Kidney tubule cell (primary cell): Measurements from ENCODE around the gene CTIF.
"Not testable (repeated sequence)": the region's sequence is repeated elsewhere in the genome, so short reads cannot be mapped to it uniquely, and the experiment has no call there.

Experiments used
- DNase-seq: peaks from one replicate; pipeline ENCODE4 v3.0.0-alpha.2; 2018; ENCODE audit warnings: low spot score

CTIF gene

DNA sequence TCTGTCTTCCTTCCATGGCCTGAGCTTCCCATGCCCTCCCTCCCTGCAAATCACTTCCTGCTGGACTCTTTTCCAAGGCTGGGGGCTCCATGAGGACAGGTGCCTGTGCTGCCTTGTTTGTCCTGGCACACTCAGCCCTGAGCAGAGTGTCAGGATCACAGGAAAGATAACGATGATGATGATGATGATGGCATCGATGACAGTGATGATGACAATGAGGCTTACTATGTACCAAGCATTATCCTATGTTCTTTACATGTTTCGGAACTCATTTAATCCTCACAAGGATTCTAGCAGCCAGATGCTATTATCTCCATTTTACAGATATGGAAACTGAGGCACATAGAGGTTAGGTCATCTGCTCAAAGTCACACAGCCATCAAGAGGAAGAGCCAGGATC, 170.0 kb downstream of the CTIF start:
- DNase-seq, result no peak

DNA sequence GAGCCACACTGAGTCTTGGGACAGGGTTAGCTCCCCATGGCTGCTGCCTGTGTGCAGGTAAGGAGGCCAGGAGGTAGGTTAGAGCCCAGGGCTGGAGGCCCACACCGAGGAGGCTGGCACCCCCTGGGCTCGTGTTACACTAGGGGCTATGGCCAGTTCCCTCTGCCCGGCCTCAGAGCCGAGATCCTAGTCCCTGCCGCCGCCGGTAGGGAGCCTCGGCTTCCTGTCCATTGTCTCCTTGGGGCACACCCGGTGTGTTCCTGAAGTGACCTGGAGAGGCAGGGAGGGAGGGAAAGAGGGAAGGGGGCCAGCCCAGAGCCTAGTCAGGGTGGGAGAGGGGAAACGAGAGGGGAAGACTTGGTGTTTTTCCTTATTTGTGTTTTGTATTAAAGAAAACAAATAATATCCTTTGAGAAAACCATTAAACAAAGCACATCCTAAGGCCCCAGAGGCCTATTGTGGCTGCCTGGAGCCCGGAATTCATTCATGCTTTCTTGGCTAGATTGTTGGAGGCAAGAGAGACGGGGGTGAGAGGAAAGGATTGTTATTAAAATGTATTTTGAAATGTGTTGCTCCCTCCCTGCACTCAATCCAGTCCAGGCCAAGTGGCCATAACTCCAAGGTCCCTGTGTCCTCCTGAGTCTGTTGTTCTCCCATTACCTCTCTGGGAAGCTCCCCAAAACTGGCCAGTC, 170.7 kb downstream of the CTIF start:
- no peak for DNase-seq

DNA sequence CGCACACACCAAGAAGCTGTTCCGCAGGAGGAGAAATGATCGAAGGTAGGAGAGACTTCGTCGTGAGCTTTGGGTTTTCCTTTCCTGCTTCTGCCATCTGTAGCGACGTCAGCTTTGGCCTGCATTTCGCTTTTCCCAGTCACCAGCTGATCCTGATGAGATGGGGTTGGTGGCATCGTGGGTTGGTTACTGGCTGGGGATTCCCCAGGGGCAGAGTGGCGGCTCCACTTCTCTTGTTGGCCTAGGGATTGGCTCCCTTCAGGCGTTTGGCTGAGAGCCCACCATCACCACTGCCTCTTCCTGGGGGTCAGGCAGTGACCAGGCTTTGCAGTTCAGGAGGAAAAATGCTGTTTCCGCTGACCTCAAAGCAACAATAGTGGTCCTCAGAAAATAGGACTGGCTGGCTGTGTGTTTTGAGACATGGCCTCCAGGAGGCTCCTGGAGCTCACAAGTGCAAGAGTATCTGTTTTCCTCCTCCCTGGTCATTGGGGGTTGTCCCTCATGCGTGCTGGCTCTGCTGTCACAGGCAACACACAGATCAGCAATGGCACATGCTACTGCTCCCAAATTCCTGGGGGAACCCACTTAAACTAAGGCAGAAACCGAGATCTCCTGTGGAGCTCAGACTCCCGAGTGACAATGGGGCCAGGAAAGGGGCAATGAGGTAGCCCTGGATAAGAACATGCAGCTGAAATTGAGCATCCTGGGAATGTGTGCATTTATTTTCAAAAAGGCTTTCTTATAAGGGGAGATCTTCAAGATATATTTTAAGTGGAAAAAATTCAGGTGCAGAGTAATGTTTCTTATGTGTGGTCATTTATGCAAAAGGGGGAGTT, 173.0 kb downstream of the CTIF start:
- peak; percentile 39 for DNase-seq

DNA sequence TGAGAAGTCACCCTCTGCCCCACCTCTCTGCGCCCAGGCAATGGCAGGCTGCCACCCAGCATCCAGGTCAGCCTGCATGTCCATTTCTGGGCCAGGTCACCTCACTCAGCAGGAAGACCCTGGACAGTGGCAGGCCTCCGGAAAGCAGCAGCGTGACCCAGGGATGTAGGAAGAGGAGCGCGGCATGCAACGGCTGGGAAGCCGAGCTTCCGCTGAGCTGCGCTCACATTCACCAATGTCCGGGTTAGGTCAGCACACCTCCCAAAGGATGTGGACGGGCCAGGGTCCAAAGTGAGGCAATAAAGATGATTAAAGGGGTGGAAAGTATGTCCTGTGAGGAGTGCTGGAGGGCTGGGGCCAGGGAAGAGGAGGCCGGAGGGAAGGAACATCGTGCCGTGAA, 174.5 kb downstream of the CTIF start:
- DNase-seq, result no peak

DNA sequence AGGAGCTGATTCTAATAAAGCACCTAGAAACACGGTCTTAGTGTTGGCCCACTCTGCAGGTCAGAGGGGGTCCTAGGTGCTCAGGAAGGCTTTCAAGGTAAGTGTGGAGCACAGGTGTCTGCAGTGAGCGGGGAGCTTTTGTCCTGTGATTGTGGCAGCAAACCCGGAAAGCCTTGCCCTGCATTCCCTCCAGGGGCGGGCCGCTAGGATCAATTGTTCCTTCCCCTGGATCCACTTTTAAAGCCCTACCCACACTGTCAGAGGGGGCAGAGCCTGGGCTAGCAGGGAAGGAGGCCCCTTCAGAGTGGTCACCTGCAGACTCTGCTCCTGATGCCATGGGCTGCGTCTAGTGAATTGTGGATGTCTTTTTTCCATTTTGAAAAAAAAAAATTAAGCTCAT, 176.0 kb downstream of the CTIF start:
- no peak for DNase-seq

DNA sequence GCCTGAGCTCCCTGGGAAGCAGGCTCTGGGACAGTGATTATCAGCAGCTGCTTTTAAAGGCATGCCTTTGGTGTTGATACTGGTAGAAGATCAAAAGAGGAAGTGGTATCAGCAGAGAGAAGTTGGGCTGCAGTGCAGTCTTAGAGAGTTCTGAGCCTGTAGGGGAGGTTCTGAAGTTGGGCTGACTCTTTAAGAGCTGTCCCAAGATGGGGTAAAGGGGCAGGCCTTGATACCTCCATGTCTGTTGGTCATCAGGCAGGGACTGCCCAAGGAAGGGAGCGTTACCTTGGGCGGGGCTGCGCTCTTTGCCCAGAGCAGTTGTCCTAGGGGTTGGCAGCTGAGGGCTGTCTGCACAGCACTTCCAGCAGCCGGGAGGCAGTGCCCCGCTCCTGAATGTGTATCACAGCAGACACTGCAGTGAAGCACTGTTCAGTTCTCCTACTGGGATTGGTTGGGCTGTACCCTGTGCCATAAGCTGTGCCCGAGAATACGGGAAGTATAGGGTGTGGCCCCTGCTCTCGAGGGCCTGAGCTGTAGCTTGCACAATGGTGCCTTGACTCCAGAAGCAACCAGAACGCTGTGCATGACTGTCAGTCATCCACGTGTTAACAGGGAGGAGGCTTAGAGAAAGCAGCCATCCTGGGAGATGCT, 177.0 kb downstream of the CTIF start:
- DNase-seq, result no peak

DNA sequence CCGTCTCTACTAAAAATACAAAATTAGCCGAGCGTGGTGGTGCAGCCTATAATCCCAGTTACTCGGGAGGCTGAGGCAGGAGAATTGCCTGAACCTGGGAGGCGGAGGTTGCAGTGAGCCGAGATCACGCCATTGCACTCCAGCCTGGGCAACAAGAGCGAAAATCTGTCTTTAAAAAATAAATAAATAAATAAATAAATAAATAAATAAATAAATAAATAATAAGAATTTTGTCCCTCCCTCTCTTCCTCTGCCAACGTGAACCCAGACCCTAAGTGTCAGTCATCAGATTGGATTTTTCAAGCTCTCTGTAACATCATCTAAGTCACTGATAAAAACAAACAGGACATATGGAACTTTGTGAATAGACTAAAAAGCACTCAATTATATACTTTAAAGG, 178.4 kb downstream of the CTIF start:
- not testable (repeated sequence) for DNase-seq

DNA sequence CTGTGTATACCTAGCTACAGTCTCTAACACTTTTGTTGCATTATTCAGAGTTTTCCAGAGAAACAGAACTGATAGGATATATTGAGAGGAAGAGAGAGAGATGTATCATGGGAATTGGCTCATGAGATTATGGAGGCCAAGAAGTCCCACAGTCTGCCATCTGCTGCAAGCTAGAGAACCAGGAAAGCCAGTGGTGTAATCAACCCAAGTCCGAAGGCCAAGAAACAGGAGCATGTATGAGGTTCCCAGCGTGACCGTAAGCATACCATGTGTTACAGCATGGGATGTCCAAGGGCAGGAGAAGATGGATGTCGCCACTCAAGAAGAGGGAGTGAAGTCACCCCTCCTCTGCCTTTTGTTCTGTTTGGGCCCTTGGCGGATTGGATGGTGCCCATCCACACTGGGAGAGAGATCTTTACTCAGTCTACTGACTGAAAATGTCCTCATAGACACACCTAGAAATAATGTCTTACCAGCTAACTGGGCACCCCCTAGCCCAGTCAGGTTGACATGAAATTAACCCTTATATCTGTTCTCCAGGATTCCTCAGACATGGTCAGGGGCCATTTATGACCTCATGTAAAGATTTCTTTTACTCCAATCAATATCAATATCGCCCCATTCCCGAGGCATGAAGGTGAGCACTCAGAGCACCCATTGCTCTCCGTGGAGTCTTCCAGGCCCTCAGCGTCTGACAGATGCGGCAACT, 179.6 kb downstream of the CTIF start:
- DNase-seq, result no peak

DNA sequence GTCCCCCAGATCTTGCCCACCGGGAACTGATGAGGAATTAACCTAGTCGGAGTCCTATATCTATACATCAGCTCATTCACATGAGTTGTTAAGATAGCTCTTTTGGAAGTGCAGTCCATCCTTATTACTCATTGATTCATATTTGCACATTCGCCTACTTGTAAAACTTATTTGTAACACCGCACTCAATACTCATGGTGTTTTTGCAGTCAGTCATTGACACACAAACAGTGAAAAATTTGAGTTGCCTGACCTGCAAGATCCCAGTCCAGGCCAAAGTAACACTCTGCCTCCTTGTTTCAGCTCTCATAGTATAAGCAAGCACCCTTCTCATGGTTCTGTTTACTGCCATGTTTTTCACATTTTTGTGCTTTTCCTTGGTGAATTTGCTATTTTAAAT, 180.6 kb downstream of the CTIF start:
- DNase-seq, result no peak

DNA sequence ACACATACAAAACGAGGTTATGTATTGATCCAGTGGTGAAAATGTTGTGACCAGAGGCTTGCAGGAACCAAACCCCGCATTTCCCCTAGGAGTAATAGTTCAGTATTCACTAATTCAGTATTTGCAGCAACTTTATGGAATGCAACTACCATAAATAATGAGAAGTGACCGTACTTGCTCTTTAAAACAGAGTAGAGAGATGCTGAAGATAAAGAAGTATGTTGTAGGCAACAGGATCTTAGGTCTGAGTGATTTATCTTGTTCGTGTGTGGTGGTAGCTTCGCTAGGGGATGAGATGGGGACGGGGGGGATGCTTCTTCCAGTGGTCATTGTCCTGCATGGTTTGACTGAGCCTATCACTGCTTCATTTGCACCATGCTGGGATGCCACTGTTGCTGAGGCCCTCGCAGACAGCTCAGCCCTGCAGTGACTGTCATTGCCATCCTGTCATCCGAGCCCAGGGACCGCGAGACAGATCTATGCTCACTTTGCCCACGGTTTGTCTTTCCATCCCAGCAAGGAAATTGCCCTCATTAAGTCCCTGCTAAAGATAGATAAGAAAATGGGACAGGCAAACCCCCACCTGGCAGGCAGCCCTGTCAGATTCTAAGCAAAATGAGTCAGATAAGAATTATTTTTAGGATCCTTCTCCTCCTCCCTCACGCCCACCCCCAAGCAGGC, 181.3 kb downstream of the CTIF start:
- no peak for DNase-seq

DNA sequence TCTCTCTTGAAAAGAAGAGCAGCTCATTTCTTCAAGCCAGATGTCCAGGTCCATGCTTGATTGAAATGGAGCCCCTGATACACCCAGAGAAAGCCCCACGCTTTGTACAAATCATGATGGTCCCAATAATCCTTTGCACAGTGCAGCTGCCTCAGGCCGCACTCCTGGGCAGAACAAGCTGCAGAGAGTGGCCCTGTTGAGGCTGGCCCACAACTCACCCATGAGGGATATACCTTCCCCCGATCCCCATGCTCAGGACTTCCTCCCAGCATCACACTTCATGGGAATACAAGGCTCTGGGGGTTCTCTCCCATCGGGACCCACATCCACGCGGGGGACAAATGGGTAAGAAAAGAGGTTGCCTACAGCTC, 181.8 kb downstream of the CTIF start:
- DNase-seq, result no peak

DNA sequence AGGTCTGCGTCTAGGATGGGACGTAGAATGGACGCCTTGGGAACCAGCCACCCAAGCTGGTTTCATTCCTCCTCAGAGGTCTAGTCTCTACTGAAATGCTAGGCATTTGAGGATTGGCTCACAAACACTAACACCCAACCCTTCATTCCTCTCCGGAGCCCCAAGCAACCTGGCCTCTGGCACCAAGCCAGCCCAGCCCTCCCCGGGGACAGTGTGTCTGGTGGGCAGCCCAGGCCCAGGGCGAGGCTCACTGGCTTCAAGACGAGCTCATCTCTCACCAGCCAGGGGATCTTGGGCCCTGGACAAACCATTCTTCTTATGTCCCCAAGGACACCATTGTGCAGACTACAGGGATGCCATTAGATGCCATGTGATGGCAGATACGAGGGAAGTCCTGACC, 182.5 kb downstream of the CTIF start:
- no peak for DNase-seq

DNA sequence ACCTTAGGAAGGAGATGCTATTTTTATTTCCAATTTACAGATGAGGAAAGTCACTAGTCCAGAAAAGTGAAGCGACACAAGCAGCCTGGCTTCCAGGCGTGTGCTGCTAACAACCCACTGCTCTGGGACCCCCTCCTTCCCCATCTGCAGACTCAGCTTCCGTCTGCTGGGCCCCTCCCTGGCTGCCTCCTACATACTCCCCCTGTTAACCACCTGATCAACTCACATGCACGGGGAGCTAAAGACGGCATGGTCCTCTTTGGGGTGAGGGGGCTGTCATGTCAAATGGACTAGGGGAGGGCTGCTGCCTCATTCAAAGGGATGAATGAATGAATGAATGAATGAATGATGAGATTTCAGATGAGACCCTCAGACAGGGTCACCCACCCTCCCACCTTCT, 184.2 kb downstream of the CTIF start:
- DNase-seq, result no peak

DNA sequence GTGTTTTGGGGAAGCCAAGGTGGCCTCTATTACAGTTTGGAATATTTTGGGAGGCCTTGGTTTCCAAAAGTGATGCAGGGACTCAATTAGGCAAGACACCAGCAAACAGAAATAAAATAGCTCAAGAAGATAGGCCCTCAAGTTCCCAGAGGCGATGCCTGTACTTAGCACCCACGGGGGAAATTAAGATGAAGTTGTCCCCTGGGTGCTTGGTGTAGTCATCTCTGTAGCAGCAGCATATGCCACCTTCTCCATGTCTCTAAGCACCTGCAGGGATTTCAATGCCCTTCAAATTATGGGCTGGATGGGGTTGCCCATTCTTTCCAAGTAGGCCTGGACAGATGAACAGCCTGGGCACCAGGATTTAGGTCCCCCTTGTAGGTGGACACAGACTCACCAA, 185.0 kb downstream of the CTIF start:
- no peak for DNase-seq

DNA sequence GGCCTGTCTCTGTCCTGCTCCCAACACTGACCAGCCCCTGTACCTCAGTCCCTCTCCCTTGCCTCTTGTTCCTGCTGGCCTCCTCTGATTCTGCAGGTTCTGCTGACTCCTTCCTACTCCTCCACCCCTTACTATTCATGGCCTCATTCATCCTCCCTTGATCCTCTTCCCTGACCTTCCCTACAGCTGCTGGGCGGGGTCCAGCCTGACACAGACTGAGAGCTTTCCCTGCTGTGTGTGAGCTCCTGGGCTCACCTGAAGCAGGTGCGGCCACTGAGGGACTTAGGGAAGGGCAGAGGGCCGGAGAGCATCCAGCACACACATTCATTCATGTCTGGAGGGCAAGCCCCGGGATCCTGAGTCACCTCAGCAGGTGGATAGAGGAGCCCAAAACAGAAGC, 185.6 kb downstream of the CTIF start:
- no peak for DNase-seq

DNA sequence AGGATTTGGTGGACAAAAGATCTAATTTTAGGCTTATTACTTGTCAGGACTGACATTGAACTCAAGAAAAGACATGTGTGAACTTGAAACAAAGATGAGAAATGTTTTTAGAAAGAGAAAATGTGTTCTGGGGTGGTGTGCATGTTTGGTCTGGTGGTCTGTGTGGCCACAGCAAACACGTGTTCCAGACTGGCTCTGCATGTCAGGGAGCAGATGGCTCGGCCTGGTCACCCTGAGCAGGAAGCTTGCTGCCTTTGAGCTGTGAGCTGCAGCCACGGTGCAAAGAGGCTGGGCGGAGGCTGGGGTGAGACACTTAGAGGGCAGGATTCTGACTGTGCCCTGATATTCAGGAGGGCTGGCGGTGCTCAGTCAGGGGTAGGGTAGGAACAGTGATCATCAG, 186.1 kb downstream of the CTIF start:
- no peak for DNase-seq

DNA sequence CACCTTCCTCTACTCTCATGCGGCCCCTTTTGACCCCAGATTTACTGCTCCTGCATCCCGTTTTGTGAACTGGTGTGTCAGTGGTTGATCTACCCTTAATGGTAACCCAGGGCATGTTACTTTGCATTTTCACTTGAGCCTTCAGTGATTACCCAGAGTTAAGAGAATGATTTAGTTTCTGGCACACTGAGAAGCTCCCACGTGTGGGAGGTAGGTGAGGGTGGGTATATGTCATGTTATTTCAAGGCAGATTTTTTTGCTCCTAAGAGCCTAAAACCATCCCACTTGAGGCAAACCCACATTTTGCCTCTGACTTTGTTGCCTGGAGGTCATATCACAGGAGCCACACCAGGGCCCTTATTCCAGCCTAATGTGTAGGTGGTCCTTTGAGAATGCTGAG, 186.7 kb downstream of the CTIF start:
- no peak for DNase-seq

DNA sequence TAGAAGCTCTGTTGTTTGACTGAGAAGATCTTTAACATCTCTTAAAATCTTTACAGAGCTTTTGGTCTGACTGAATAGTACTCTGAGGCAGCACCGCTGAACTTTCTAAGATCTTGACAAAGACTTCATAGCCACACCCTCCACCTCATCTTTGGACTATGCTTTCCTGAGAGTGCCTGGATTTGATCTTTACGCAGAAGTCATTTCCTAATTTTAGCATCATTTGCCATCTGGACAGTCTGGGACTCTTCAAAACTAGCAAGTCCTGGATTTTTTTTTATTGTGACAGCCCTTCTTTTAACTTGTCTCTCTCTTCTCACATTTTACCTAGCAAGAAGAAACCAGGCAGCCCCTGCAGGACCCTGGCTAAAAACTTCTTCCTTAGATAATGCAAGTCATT, 188.8 kb downstream of the CTIF start:
- DNase-seq, result no peak

DNA sequence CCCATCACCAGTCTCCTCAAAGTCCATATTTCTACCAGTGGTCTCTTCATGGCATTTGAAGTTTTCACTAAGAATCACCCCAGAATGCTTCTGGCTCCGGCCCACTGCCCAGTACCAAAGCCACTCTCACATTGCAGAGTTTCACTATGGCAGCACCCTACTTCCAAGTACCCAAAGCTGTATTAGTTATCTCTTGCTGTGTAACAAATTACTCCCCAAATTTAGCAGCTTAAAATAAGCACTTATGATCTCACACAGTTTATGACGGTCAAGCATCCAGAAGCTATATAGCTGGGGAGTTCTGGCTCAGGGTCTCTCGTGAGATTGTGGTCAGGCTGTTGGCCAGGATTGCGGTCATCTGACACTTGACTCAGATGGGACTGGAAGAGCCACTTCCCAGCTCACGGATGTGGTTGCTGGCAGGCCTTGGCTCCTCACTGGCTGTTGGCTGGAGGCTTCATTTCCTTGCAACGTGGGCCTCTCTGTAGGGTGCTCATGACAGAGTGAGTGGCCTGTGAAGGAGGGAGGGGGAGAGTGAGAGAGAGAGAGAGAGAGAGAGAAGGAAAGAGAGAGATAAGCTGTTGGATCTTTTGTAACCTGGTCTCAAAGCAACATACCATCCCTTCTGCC, 189.5 kb downstream of the CTIF start:
- peak; percentile 50 for DNase-seq

DNA sequence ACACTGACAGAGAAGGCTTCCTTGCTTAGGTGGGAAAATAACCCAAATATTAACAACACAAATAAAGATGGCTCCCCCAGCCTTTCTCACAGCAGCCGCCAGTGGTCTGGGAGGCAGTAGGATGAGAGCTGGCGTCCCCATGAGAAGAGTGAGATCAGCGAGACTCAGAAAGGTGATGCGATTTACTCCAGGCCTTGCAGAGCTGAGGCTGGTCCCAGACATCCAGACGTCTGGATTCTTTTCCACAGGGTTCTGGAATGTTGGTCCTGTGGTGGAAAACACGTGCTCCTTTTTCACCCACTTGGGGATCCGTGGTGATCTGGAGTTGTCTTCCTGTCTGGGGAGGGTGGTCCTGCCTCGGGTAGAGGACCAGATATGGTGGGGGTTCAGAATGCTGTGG, 190.6 kb downstream of the CTIF start:
- DNase-seq, result no peak

DNA sequence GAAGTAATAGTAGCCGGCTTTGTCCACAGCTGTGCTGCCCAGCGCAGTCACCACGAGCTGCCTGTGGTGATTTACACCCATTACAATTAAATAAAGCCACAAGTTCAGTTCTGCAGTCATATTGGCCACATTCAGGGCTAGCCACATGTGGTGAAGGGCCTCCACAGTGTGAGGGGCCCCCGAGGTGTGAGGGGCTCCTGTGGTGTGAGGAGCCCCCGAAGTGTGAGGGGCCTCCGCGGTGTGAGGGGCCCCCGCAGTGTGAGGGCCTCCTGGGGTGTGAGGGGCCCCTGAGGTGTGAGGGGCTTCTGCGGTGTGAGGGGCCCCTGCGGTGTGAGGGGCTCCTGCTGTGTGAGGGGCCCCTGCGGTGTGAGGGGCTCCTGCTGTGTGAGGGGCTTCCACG, 191.2 kb downstream of the CTIF start:
- DNase-seq, result no peak
